Fibroblast of lung (primary cell): ENCODE measurements around the gene LARP1. TPM values are rescaled to one million over a fixed set of nuclear protein-coding genes. Genes with fewer than 3 reads are reported as not detected.
"Not testable (repeated sequence)": the region's sequence is repeated elsewhere in the genome, so short reads cannot be mapped to it uniquely, and the experiment has no call there.

Experiments
- DNase-seq, 2 donors: peaks; one replicate each; pipeline versions ENCODE4 v3.0.0 to v3.0.0-alpha.2; 2010; ENCODE audit warnings: low read depth in 2 of 2
- H2AFZ ChIP-seq: 2 replicates; pipeline ENCODE4 v1.5.1; 2012; ENCODE audit warnings: low read length, control low read depth, inconsistent platforms
- H3K27ac ChIP-seq: 2 replicates; pipeline ENCODE4 v1.5.1; 2011; ENCODE audit warnings: low read length, control low read depth; ENCODE audit not compliant: insufficient read depth
- H3K27me3 ChIP-seq: 2 replicates; pipeline ENCODE4 v1.5.1; 2011; ENCODE audit warnings: mild to moderate bottlenecking, low read length; ENCODE audit not compliant: control insufficient read depth, insufficient read depth
- H3K36me3 ChIP-seq: 2 replicates; pipeline ENCODE4 v1.5.1; 2011; ENCODE audit warnings: low read length; ENCODE audit not compliant: control insufficient read depth, insufficient read depth
- H3K4me1 ChIP-seq: 2 replicates; pipeline ENCODE4 v1.5.1; 2011; ENCODE audit warnings: low read length; ENCODE audit not compliant: control insufficient read depth, insufficient read depth; ENCODE audit errors: extremely low read depth
- H3K4me2 ChIP-seq: 2 replicates; pipeline ENCODE4 v1.5.1; 2011; ENCODE audit warnings: low read length, control low read depth; ENCODE audit not compliant: insufficient read depth; ENCODE audit errors: extremely low read depth
- H3K4me3 ChIP-seq, 4 experiments: fragments of 200-600 bp in 1 of 4; sonication (generic) in 1 of 4; replicated peaks in 1 of 4; 2 replicates each; pipeline ENCODE4 v1.5.1; 2011 to 2016; ENCODE audit warnings: low read length in 4 of 4, low read depth in 3 of 4, mild to moderate bottlenecking in 3 of 4, control low read depth in 2 of 4, inconsistent platforms in 1 of 4, mixed read lengths in 1 of 4; ENCODE audit not compliant: insufficient read depth in 1 of 4; ENCODE audit errors: control extremely low read depth in 1 of 4
- H3K79me2 ChIP-seq: 2 replicates; pipeline ENCODE4 v1.5.1; 2012; ENCODE audit warnings: mild to moderate bottlenecking, low read length, inconsistent platforms; ENCODE audit not compliant: control insufficient read depth, insufficient read depth
- H3K9ac ChIP-seq: 2 replicates; pipeline ENCODE4 v1.5.1; 2011; ENCODE audit warnings: mild to moderate bottlenecking, low read length, control low read depth; ENCODE audit not compliant: insufficient read depth
- H3K9me3 ChIP-seq: 2 replicates; pipeline ENCODE4 v1.5.1; 2012; ENCODE audit warnings: low read depth, low read length; ENCODE audit not compliant: control insufficient read depth, insufficient read depth
- H4K20me1 ChIP-seq: 2 replicates; pipeline ENCODE4 v1.5.1; 2011; ENCODE audit warnings: low read length; ENCODE audit not compliant: control insufficient read depth, insufficient read depth; ENCODE audit errors: extremely low read depth
- EZH2 ChIP-seq: IDR thresholded peaks from 2 replicates; pipeline ENCODE4 v1.5.1; 2012; ENCODE audit warnings: low read length, control low read depth, mild to moderate bottlenecking; ENCODE audit errors: missing control alignments
- polyA plus RNA-seq, 2 donors: library from polyadenylated mRNA; depleted of rRNA in 1 of 2; stranded (reverse) in 1 of 2; unstranded in 1 of 2; fragments of >200 nt; gene quantifications; 2 replicates each; pipeline ENCODE4 v1.2.1, GENCODE V29; 2011 to 2012; ENCODE audit warnings: missing spikeins in 1 of 2
- total RNA-seq: library from RNA; depleted of rRNA; stranded (reverse); fragments of >200 nt; gene quantifications from 2 replicates; pipeline ENCODE4 v1.2.1, GENCODE V29; 2014
- TF ChIP-seq, protein P1 (sequence below), 2 donors: IDR thresholded peaks in 1 of 2; conservative IDR thresholded peaks in 1 of 2; 1 replicate in 1 of 2; 2 replicates in 1 of 2; pipeline ENCODE4 v1.5.1; 2011 to 2012; ENCODE audit warnings: low read length in 2 of 2, control low read depth in 1 of 2, inconsistent platforms in 1 of 2, low read depth in 1 of 2, mild to moderate bottlenecking in 1 of 2

The LARP1 gene
- total and polyA plus RNA-seq, 2 donors (not counting 1 experiment from before 2014, with no cell fraction given): 51.0 to 81.3 TPM

- H3K9me3 ChIP-seq: no peaks in the 10 kb centered on the region
- H3K79me2 ChIP-seq: no peaks in the 10 kb centered on the region
- no peak for DNase-seq
- H2AFZ ChIP-seq: no peak overlapping the region
- no peaks in the 10 kb centered on the region for H3K27me3 ChIP-seq
- no peak overlapping the region for H3K4me3 ChIP-seq
- H3K36me3 ChIP-seq: peaks cover 7% of the 10 kb centered on the region
- H3K9ac ChIP-seq: no peak overlapping the region
- peaks cover 5% of the 10 kb centered on the region for H3K4me1 ChIP-seq
- no peak overlapping the region for H3K27ac ChIP-seq
- no peak overlapping the region for H3K4me2 ChIP-seq
- TF ChIP-seq, protein P1, sequence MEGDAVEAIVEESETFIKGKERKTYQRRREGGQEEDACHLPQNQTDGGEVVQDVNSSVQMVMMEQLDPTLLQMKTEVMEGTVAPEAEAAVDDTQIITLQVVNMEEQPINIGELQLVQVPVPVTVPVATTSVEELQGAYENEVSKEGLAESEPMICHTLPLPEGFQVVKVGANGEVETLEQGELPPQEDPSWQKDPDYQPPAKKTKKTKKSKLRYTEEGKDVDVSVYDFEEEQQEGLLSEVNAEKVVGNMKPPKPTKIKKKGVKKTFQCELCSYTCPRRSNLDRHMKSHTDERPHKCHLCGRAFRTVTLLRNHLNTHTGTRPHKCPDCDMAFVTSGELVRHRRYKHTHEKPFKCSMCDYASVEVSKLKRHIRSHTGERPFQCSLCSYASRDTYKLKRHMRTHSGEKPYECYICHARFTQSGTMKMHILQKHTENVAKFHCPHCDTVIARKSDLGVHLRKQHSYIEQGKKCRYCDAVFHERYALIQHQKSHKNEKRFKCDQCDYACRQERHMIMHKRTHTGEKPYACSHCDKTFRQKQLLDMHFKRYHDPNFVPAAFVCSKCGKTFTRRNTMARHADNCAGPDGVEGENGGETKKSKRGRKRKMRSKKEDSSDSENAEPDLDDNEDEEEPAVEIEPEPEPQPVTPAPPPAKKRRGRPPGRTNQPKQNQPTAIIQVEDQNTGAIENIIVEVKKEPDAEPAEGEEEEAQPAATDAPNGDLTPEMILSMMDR (conservative IDR thresholded peaks at IDR 0.05 in 1 of 2, IDR thresholded peaks at IDR 0.05 in 1 of 2; ENCODE audit: low read depth in 1 of 2, low read length in 2 of 2): no peak
- no peak for TF ChIP-seq EZH2
- no peaks in the 10 kb centered on the region for H4K20me1 ChIP-seq
Measured at GRCh38 chr5:154831451-154831850, 76.3 kb downstream of the LARP1 start.

DNA sequence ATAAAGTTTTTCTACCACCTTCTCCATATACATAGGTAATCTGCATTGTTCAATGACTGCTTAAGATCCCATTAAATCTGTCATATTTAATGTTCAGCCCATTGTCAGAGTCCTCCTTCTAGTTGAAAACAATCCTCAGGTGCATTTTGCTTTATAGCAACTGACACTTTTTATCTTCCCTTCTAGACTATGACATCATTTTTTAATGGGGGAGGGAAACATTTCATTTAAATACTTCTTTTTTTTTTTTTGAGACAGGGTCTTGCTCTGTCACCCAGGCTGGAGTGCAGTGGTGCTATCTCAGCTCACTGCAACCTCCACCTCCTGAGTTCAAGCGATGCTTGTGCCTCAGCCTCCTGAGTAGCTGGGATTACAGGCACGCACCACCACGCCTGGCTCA lies 77.6 kb downstream of the LARP1 start:
- H3K79me2 ChIP-seq, H3K4me1 ChIP-seq, H3K27me3 ChIP-seq, H4K20me1 ChIP-seq, H3K36me3 ChIP-seq, H3K27ac ChIP-seq, H3K4me3 ChIP-seq, H3K4me2 ChIP-seq, DNase-seq, H3K9me3 ChIP-seq, H3K9ac ChIP-seq, H2AFZ ChIP-seq: not testable (repeated sequence)

- Histone ChIP-seq H4K20me1 (no peaks in the 10 kb centered on the region), H3K79me2 (no peaks in the 10 kb centered on the region), H2AFZ (no peak overlapping the region), H3K4me1 (peaks cover 5% of the 10 kb centered on the region), H3K36me3 (peaks cover 7% of the 10 kb centered on the region), H3K27ac (no peak overlapping the region), H3K9me3 (no peaks in the 10 kb centered on the region), H3K27me3 (no peaks in the 10 kb centered on the region), H3K9ac (no peak overlapping the region), H3K4me2 (no peak overlapping the region), H3K4me3 (no peak overlapping the region)
- TF ChIP-seq EZH2: no peak
- TF ChIP-seq, protein P1 (conservative IDR thresholded peaks at IDR 0.05 in 1 of 2, IDR thresholded peaks at IDR 0.05 in 1 of 2; ENCODE audit: low read depth in 1 of 2, low read length in 2 of 2): no peak
- no peak for DNase-seq
Measured at GRCh38 chr5:154834053-154834452, 78.9 kb downstream of the LARP1 start.

GRCh38 chr5:154835701-154836052 lies 80.5 kb downstream of the LARP1 start:
- H3K9me3 ChIP-seq, H3K36me3 ChIP-seq, H4K20me1 ChIP-seq, H3K27ac ChIP-seq, H3K27me3 ChIP-seq, H3K4me1 ChIP-seq, H3K79me2 ChIP-seq, DNase-seq, H3K4me2 ChIP-seq, H3K9ac ChIP-seq, H3K4me3 ChIP-seq, H2AFZ ChIP-seq: not testable (repeated sequence)
